Panc1 (cell line): ENCODE results near the gene MTUS2. TPM values are rescaled to one million over a fixed set of nuclear protein-coding genes. Genes with fewer than 3 reads are reported as not detected.
A peak's percentile ranks its signal among the peaks of the same experiment; 100 is the strongest.

ENCODE experiments used
- ATAC-seq: fragments of 200-7000 bp; cut with Tn5 transposase; 2 replicates; pipeline ENCODE4 v1.9.1; 2020; ENCODE audit warnings: mild to moderate bottlenecking, moderate library complexity
- BruUV-seq: library from RNA; stranded (reverse); fragments of 400-500 nt; replicated peaks from 2 replicates; lab custom pipeline; 2021; lab: Mats Ljungman, UMichigan
- CTCF ChIA-PET: fragments of 300-600 bp; sonication (Branson Sonifier 250); formaldehyde crosslinking; loops from one replicate; lab custom pipeline; 2022; ENCODE audit warnings: antibody characterized with exemption; lab: Charles Lee
- POLR2A ChIA-PET: fragments of 300-600 bp; sonication (Branson Sonifier 250); formaldehyde crosslinking; loops from one replicate; lab custom pipeline; 2022; ENCODE audit warnings: antibody characterized with exemption; lab: Charles Lee
- DNase-seq: peaks from one replicate; pipeline ENCODE4 v3.0.0-alpha.2; 2010; ENCODE audit warnings: low read depth, low spot score
- H3K27ac ChIP-seq: 2 replicates; pipeline ENCODE4 v1.5.1; 2011; ENCODE audit warnings: mild to moderate bottlenecking, low read length, inconsistent platforms
- H3K27me3 ChIP-seq: fragments of 200-500 bp; sonication (Bioruptor generic); 2 replicates; pipeline ENCODE4 v1.6.0; 2014; ENCODE audit warnings: low read length, inconsistent platforms; ENCODE audit not compliant: control insufficient read depth, insufficient read depth
- H3K36me3 ChIP-seq: fragments of 200-500 bp; sonication (Bioruptor generic); 2 replicates; pipeline ENCODE4 v1.5.1; 2014; ENCODE audit warnings: inconsistent platforms, mild to moderate bottlenecking, low read length, moderate library complexity; ENCODE audit not compliant: control insufficient read depth, insufficient read depth
- H3K4me1 ChIP-seq: 2 replicates; pipeline ENCODE4 v1.5.1; 2011; ENCODE audit warnings: inconsistent platforms, mild to moderate bottlenecking, low read length, moderate library complexity; ENCODE audit not compliant: control insufficient read depth, insufficient read depth
- H3K4me3 ChIP-seq, 2 experiments: 2 replicates each; pipeline ENCODE4 v1.5.1; 2011 to 2012; ENCODE audit warnings: low read depth in 2 of 2, low read length in 2 of 2, mild to moderate bottlenecking in 2 of 2, inconsistent platforms in 1 of 2, moderate library complexity in 1 of 2
- H3K9me3 ChIP-seq: fragments of 200-500 bp; sonication (Bioruptor generic); 2 replicates; pipeline ENCODE4 v1.5.1; 2014; ENCODE audit warnings: low read depth, mild to moderate bottlenecking, inconsistent platforms, low read length, moderate library complexity; ENCODE audit not compliant: control insufficient read depth, insufficient read depth
- CTCF ChIP-seq: fragments of 450-650 bp; IDR thresholded peaks from 2 replicates; pipeline ENCODE4 v1.5.1; 2017; ENCODE audit warnings: mild to moderate bottlenecking
- POLR2AphosphoS5 ChIP-seq: IDR thresholded peaks from 2 replicates; pipeline ENCODE4 v1.6.1; 2012; ENCODE audit warnings: mild to moderate bottlenecking, low read depth, low read length, moderate library complexity
- REST ChIP-seq, 2 experiments: IDR thresholded peaks; 2 replicates each; pipeline ENCODE4 v1.6.1; 2011 to 2012; ENCODE audit warnings: low read depth in 2 of 2, control low read depth in 1 of 2, low read length in 1 of 2, mild to moderate bottlenecking in 1 of 2, moderate library complexity in 1 of 2; ENCODE audit not compliant: insufficient read depth in 1 of 2
- TCF7L2 ChIP-seq: IDR thresholded peaks from 2 replicates; pipeline ENCODE4 v1.6.1; 2011; ENCODE audit warnings: mild to moderate bottlenecking, low read depth, low read length, inconsistent platforms
- in situ Hi-C: cut with HindIII; loops from 2 replicates; pipeline ENCODE4 v1.10.0; 2016; ENCODE audit warnings: low sequenced_read_pairs, low pct_unique_long_range_greater_than_20kb
- intact Hi-C: fragments of 100-400 bp; cut with micrococcal nuclease; formaldehyde crosslinking; loops from one replicate; pipeline ENCODE4 v1.10.0; 2022; ENCODE audit not compliant: unreplicated experiment
- total RNA-seq: library from RNA; stranded (reverse); gene quantifications from one replicate; pipeline ENCODE4 v1.2.1, GENCODE V29; 2021; ENCODE audit not compliant: unreplicated experiment

Gene MTUS2
- total RNA-seq, 1 experiment from 2014 or later = 0.05 TPM

GRCh38 chr13:28794396-28794795 is 25.7 kb upstream of the MTUS2 start:
- in situ Hi-C loops = no loop called here
- no peak overlapping the region for H3K4me3 ChIP-seq
- ATAC-seq (no peak), DNase-seq (no peak)
- no peaks in the 10 kb centered on the region; the same call in 1 of the 2 replicates for H3K4me1 ChIP-seq
- intact Hi-C loops = loop anchor here (10.0 kb wide), 1 partner anchor 470 kb away; no protein-coding TSS in a partner anchor
- H3K27ac ChIP-seq = no peak overlapping the region
- H3K36me3 ChIP-seq = no peaks in the 10 kb centered on the region; the same call in 1 of the 2 replicates
- CTCF ChIA-PET = no interaction called here
- POLR2A ChIA-PET = no interaction called here
- BruUV-seq = no TSS peak
- TF ChIP-seq CTCF = no peak
- TF ChIP-seq REST (IDR thresholded peaks at IDR 0.05; ENCODE audit: insufficient read depth in 1 of 2, low read depth in 2 of 2, low read length in 1 of 2) = no peak
- no peak for TF ChIP-seq TCF7L2
- no peaks in the 10 kb centered on the region for H3K9me3 ChIP-seq
- H3K27me3 ChIP-seq = 0 out of 2 replicates have a peak, but pooled peaks cover 2% of the 10 kb centered on the region

GRCh38 chr13:28796938-28797257 is 23.2 kb upstream of the MTUS2 start:
- no TSS peak for BruUV-seq
- 0 out of 2 replicates have a peak, but pooled peaks have one; percentile 48 for ATAC-seq
- TF ChIP-seq CTCF (peak; percentile 18), POLR2AphosphoS5 (no peak)
- ChIA-PET CTCF (interaction anchor here (0.7 to 0.9 kb wide), 4 partner anchors 49 to 584 kb away, joined by 6 to 16 read pairs (median 8); no protein-coding TSS in a partner anchor), POLR2A (no interaction called here)
- no peak for DNase-seq
- Histone ChIP-seq H3K9me3 (no peaks in the 10 kb centered on the region), H3K36me3 (no peaks in the 10 kb centered on the region; the same call in 1 of the 2 replicates), H3K4me1 (no peaks in the 10 kb centered on the region; the same call in 1 of the 2 replicates), H3K4me3 (no peak overlapping the region; a peak in 1 of 4 replicates), H3K27ac (no peak overlapping the region), H3K27me3 (peaks cover 2% of the 10 kb centered on the region; the same call in 1 of the 2 replicates)
- in situ Hi-C loops = no loop called here
- intact Hi-C loops = loop anchor here (5.0 to 10.0 kb wide), 2 partner anchors 115 to 472 kb away; no protein-coding TSS in a partner anchor
